HG02981 (cell line): ENCODE results near the gene ITGA6.

Source experiments
- ATAC-seq: cut with Tn5 transposase; IDR thresholded peaks from one replicate; pipeline ENCODE4 v1.9.1; 2021; ENCODE audit warnings: mild to moderate bottlenecking, moderate library complexity; ENCODE audit not compliant: unreplicated experiment

Gene ITGA6

GRCh38 chr2:172427256-172427989 is at the start of gene ITGA6:
TSS of gene ITGA6 (plus strand) at chr2:172427586.
- no peak for ATAC-seq

- no peak for ATAC-seq
These were observed 46.7 kb upstream of the ITGA6 start for GRCh38 chr2:172380436-172381274.

- ATAC-seq, result no peak
These were observed 45.9 kb upstream of the ITGA6 start for GRCh38 chr2:172381275-172382027.

GRCh38 chr2:172387361-172387760 is 40.0 kb upstream of the ITGA6 start:
- no peak for ATAC-seq

GRCh38 chr2:172389685-172390339 is 37.6 kb upstream of the ITGA6 start:
- ATAC-seq, result no peak

GRCh38 chr2:172394002-172394401 is 33.4 kb upstream of the ITGA6 start:
- ATAC-seq, result no peak

GRCh38 chr2:172395503-172395902 is 31.9 kb upstream of the ITGA6 start:
- ATAC-seq, result no peak

GRCh38 chr2:172397148-172397834 is 30.1 kb upstream of the ITGA6 start:
- ATAC-seq, result no peak

GRCh38 chr2:172398440-172398839 is 28.9 kb upstream of the ITGA6 start:
- no peak for ATAC-seq

- no peak for ATAC-seq
These were observed 27.6 kb upstream of the ITGA6 start for GRCh38 chr2:172399765-172400164.

GRCh38 chr2:172402198-172402597 is 25.2 kb upstream of the ITGA6 start:
- no peak for ATAC-seq

- no peak for ATAC-seq
These were observed 24.0 kb upstream of the ITGA6 start for GRCh38 chr2:172403402-172403801.

GRCh38 chr2:172403881-172404468 is 23.4 kb upstream of the ITGA6 start:
- no peak for ATAC-seq

- ATAC-seq, result no peak
These were observed 22.6 kb upstream of the ITGA6 start for GRCh38 chr2:172404824-172405223.

GRCh38 chr2:172405673-172406072 is 21.7 kb upstream of the ITGA6 start:
- ATAC-seq, result no peak

- ATAC-seq, result no peak
These were observed 19.1 kb upstream of the ITGA6 start for GRCh38 chr2:172408143-172408766.

GRCh38 chr2:172409042-172409441 is 18.3 kb upstream of the ITGA6 start:
- ATAC-seq, result no peak

- no peak for ATAC-seq
These were observed 14.3 kb upstream of the ITGA6 start for GRCh38 chr2:172412984-172413492.

- no peak for ATAC-seq
These were observed 12.1 kb upstream of the ITGA6 start for GRCh38 chr2:172415157-172415864.
